Liver (tissue), 9 donors: ENCODE data around the gene TCF7L2. TPM values are rescaled to one million over a fixed set of nuclear protein-coding genes. Genes with fewer than 3 reads are reported as not detected.

ENCODE experiments used
- DNase-seq: peaks from one replicate; pipeline ENCODE4 v3.0.0-alpha.2; 2017; ENCODE audit warnings: low spot score
- H3K27ac ChIP-seq, 2 donors: one replicate each; pipeline ENCODE4 v1.7.0; 2013; ENCODE audit warnings: inconsistent platforms in 2 of 2, low read length in 2 of 2, control low read depth in 1 of 2, low read depth in 1 of 2, mild to moderate bottlenecking in 1 of 2
- H3K27me3 ChIP-seq, 4 donors: one replicate each; pipeline versions ENCODE4 v1.6.1 to v1.7.0; 2013; ENCODE audit warnings: low read length in 3 of 4, inconsistent platforms in 1 of 4, mild to moderate bottlenecking in 1 of 4, moderate library complexity in 1 of 4; ENCODE audit not compliant: control insufficient read depth in 4 of 4, insufficient read depth in 4 of 4
- H3K36me3 ChIP-seq, 4 donors: one replicate each; pipeline versions ENCODE4 v1.6.1 to v1.7.0; 2013; ENCODE audit warnings: low read length in 3 of 4, mild to moderate bottlenecking in 3 of 4, low read depth in 1 of 4, moderate library complexity in 1 of 4; ENCODE audit not compliant: control insufficient read depth in 4 of 4, insufficient read depth in 3 of 4
- H3K4me1 ChIP-seq, 4 donors: one replicate each; pipeline versions ENCODE4 v1.6.1 to v1.7.0; 2013; ENCODE audit warnings: low read length in 3 of 4, mild to moderate bottlenecking in 3 of 4, moderate library complexity in 1 of 4; ENCODE audit not compliant: control insufficient read depth in 4 of 4, insufficient read depth in 4 of 4
- H3K4me3 ChIP-seq, 3 donors: one replicate each; pipeline versions ENCODE4 v1.6.1 to v1.7.0; 2013; ENCODE audit warnings: low read length in 3 of 3, control low read depth in 1 of 3, low read depth in 1 of 3, mild to moderate bottlenecking in 1 of 3
- H3K9ac ChIP-seq, 2 donors: one replicate each; pipeline ENCODE4 v1.7.0; 2013; ENCODE audit warnings: low read length in 2 of 2, mild to moderate bottlenecking in 2 of 2, moderate library complexity in 2 of 2, control low read depth in 1 of 2, low read depth in 1 of 2
- H3K9me3 ChIP-seq, 4 donors: one replicate each; pipeline versions ENCODE4 v1.6.1 to v1.7.0; 2013; ENCODE audit warnings: low read length in 3 of 4; ENCODE audit not compliant: control insufficient read depth in 4 of 4
- ATF3 ChIP-seq: IDR thresholded peaks from 2 replicates; pipeline ENCODE4 v1.6.1; 2016; ENCODE audit warnings: antibody characterized with exemption
- CTCF ChIP-seq: fragments of 150-350 bp; IDR thresholded peaks from 2 replicates; pipeline ENCODE4 v1.5.1; 2017; ENCODE audit warnings: improper control_type of control experiment, low read depth, low read length; ENCODE audit not compliant: missing input control
- EGR1 ChIP-seq, 2 donors: IDR thresholded peaks; 2 replicates each; pipeline ENCODE4 v1.6.1; 2016 to 2018; ENCODE audit warnings: antibody characterized with exemption in 2 of 2, low read depth in 2 of 2
- FOXA1 ChIP-seq: IDR thresholded peaks from 2 replicates; pipeline ENCODE4 v1.6.1; 2016; ENCODE audit warnings: antibody characterized with exemption
- FOXA2 ChIP-seq: IDR thresholded peaks from 2 replicates; pipeline ENCODE4 v1.6.1; 2016; ENCODE audit warnings: antibody characterized with exemption
- GABPA ChIP-seq, 2 donors: IDR thresholded peaks in 1 of 2; conservative IDR thresholded peaks in 1 of 2; 2 replicates each; pipeline ENCODE4 v1.6.1; 2016; ENCODE audit warnings: antibody characterized with exemption in 2 of 2, mild to moderate bottlenecking in 1 of 2, moderate library complexity in 1 of 2
- HNF4A ChIP-seq, 2 donors: conservative IDR thresholded peaks; 2 replicates each; pipeline ENCODE4 v1.6.1; 2016; ENCODE audit warnings: antibody characterized with exemption in 2 of 2, mild to moderate bottlenecking in 2 of 2
- HNF4G ChIP-seq: IDR thresholded peaks from 2 replicates; pipeline ENCODE4 v1.6.1; 2016; ENCODE audit warnings: antibody characterized with exemption
- JUND ChIP-seq, 2 donors: IDR thresholded peaks; 2 replicates each; pipeline ENCODE4 v1.6.1; 2016; ENCODE audit warnings: antibody characterized with exemption in 2 of 2
- MAX ChIP-seq: IDR thresholded peaks from 2 replicates; pipeline ENCODE4 v1.6.1; 2016; ENCODE audit warnings: antibody characterized with exemption
- NR2F2 ChIP-seq: IDR thresholded peaks from 2 replicates; pipeline ENCODE4 v1.6.1; 2016; ENCODE audit warnings: antibody characterized with exemption
- RAD21 ChIP-seq, 2 donors: IDR thresholded peaks; 2 replicates each; pipeline ENCODE4 v1.6.1; 2016; ENCODE audit warnings: antibody characterized with exemption in 2 of 2, mild to moderate bottlenecking in 2 of 2
- REST ChIP-seq: IDR thresholded peaks from 2 replicates; pipeline ENCODE4 v1.6.1; 2016; ENCODE audit warnings: antibody characterized with exemption, mild to moderate bottlenecking
- RXRA ChIP-seq, 2 donors: IDR thresholded peaks; 2 replicates each; pipeline ENCODE4 v1.6.1; 2017 to 2018; ENCODE audit warnings: antibody characterized with exemption in 2 of 2, mild to moderate bottlenecking in 1 of 2
- SP1 ChIP-seq: IDR thresholded peaks from 2 replicates; pipeline ENCODE4 v1.6.1; 2018; ENCODE audit warnings: antibody characterized with exemption, mild to moderate bottlenecking
- TAF1 ChIP-seq: conservative IDR thresholded peaks from 2 replicates; pipeline ENCODE4 v1.6.1; 2016; ENCODE audit warnings: antibody characterized with exemption, mild to moderate bottlenecking
- YY1 ChIP-seq: IDR thresholded peaks from 2 replicates; pipeline ENCODE4 v1.6.1; 2016; ENCODE audit warnings: antibody characterized with exemption, mild to moderate bottlenecking
- ZBTB33 ChIP-seq: IDR thresholded peaks from 2 replicates; pipeline ENCODE4 v1.6.1; 2016; ENCODE audit warnings: antibody characterized with exemption
- WGBS: extraction: QIAGEN DNeasy Blood & Tissue Kit; methylation state at CpG from one replicate; pipeline ENCODE4 v1.1.7; 2013; 5-methylcytosine and 5-hydroxymethylcytosine counted together
- polyA plus RNA-seq, 2 donors: library from polyadenylated mRNA; stranded (reverse) in 1 of 2; unstranded in 1 of 2; fragments of 200-250 nt in 1 of 2; fragments of >200 nt in 1 of 2; fragmentation: Nextera tagmentation in 1 of 2; extraction: Ambion mirVana in 1 of 2; gene quantifications; one replicate each; pipeline versions ENCODE4 v1.2.1 to v1.2.3, GENCODE V29; 2013 to 2015
- total RNA-seq, 2 donors: library from RNA; depleted of rRNA; stranded (reverse); fragments of >200 nt; gene quantifications; one replicate each; pipeline ENCODE4 v1.2.3, GENCODE V29; 2014
- donor health status: healthy.
- donor health status: healthy.
- donor health status: healthy.
- donor health status: healthy.
- donor health status: healthy.

Gene TCF7L2
- total and polyA plus RNA-seq, 4 donors = 4.9 to 18.0 (median 8.3) TPM

- DNase-seq = no peak
- Histone ChIP-seq H3K4me1 (no peaks in the 10 kb centered on the region), H3K9me3 (no peaks in the 10 kb centered on the region), H3K4me3 (no peak overlapping the region), H3K27me3 (no peaks in the 10 kb centered on the region), H3K36me3 (no peaks in the 10 kb centered on the region), H3K27ac (no peak overlapping the region), H3K9ac (no peak overlapping the region)
- WGBS = 89% methylated on average over 13 of the region's 13 CpGs
- no peak for TF ChIP-seq EGR1 (IDR thresholded peaks at IDR 0.05; ENCODE audit: low read depth in 2 of 2)
- no peak for TF ChIP-seq MAX
Measured at GRCh38 chr10:113183573-113183972, 233.5 kb downstream of the TCF7L2 start.

- no peaks in the 10 kb centered on the region for H3K9me3 ChIP-seq
- WGBS = 80% methylated on average over 10 of the region's 10 CpGs
Measured at GRCh38 chr10:113187063-113187777, 237.2 kb downstream of the TCF7L2 start.

More at GRCh38 chr10:113187063-113187777, 237.2 kb downstream of the TCF7L2 start:
- no peaks in the 10 kb centered on the region for H3K27me3 ChIP-seq
- no peak overlapping the region for H3K9ac ChIP-seq
- no peak for TF ChIP-seq GABPA (IDR thresholded peaks at IDR 0.05 in 1 of 2, conservative IDR thresholded peaks at IDR 0.05 in 1 of 2)
- TF ChIP-seq FOXA2 = no peak
- no peak for TF ChIP-seq FOXA1
- no peak for TF ChIP-seq SP1
- TF ChIP-seq NR2F2 = no peak
- TF ChIP-seq MAX = no peak
- no peak for TF ChIP-seq RXRA (IDR thresholded peaks at IDR 0.05)
- no peak for TF ChIP-seq HNF4G
- TF ChIP-seq ATF3 = no peak
- no peak for TF ChIP-seq ZBTB33
- no peak for TF ChIP-seq TAF1
- no peak for TF ChIP-seq RAD21 (IDR thresholded peaks at IDR 0.05)
- no peak for TF ChIP-seq HNF4A (conservative IDR thresholded peaks at IDR 0.05)
- no peak for TF ChIP-seq JUND (IDR thresholded peaks at IDR 0.05)
- TF ChIP-seq REST = no peak
- no peak for TF ChIP-seq CTCF
- TF ChIP-seq YY1 = no peak
- no peak for TF ChIP-seq EGR1 (IDR thresholded peaks at IDR 0.05; ENCODE audit: low read depth in 2 of 2)
- H3K4me3 ChIP-seq = no peak overlapping the region
- H3K36me3 ChIP-seq = no peaks in the 10 kb centered on the region
- no peak for DNase-seq
- H3K27ac ChIP-seq = no peak overlapping the region
- H3K4me1 ChIP-seq = no peaks in the 10 kb centered on the region
